ENCODE data around the gene MAP3K14. TPM values are rescaled to one million over a fixed set of nuclear protein-coding genes. Genes with fewer than 3 reads are reported as not detected.

MAP3K14 gene
- total RNA-seq, 1 experiment from 2014 or later = 10.0 TPM

- Mint-ChIP-seq H3K27me3 (ENCODE audit: insufficient read depth, unreplicated experiment) (no peaks in the 10 kb centered on the region), H3K27ac (ENCODE audit: unreplicated experiment) (no peak overlapping the region), H3K9me3 (ENCODE audit: unreplicated experiment) (no peaks in the 10 kb centered on the region), H3K36me3 (ENCODE audit: insufficient read depth, unreplicated experiment) (peaks cover 5% of the 10 kb centered on the region), H3K4me3 (ENCODE audit: unreplicated experiment) (no peak overlapping the region), H3K4me1 (ENCODE audit: low read depth, unreplicated experiment) (peaks cover 2% of the 10 kb centered on the region)
- Histone ChIP-seq H3K27me3 (replicated peaks; ENCODE audit: control insufficient read depth, insufficient read depth, low read length) (no peaks in the 10 kb centered on the region), H3K36me3 (ENCODE audit: control insufficient read depth, insufficient read depth, low read length) (no peaks in the 10 kb centered on the region), H3K4me3 (ENCODE audit: low read depth, low read length) (no peak overlapping the region), H3K9me3 (no peaks in the 10 kb centered on the region), H3K4me1 (no peaks in the 10 kb centered on the region)
- peak in 1 of 2 experiments; percentile 21 for DNase-seq
- intact Hi-C loops (cut with micrococcal nuclease; ENCODE audit: unreplicated experiment) = no loop called here
- POLR2A ChIA-PET = no interaction called here
- no TSS peak for BruUV-seq (replicated peaks)
- CTCF ChIA-PET = no interaction called here
- TF ChIP-seq CTCF (IDR thresholded peaks at IDR 0.05; ENCODE audit: insufficient read depth in 1 of 2, low read depth in 1 of 2, low read length in 1 of 2, severe bottlenecking in 1 of 2, unreplicated experiment in 1 of 2) = no peak
Measured at GRCh38 chr17:45336390-45337182, 19.8 kb upstream of the MAP3K14 start.

- H3K9me3 Mint-ChIP-seq (ENCODE audit: unreplicated experiment) = no peaks in the 10 kb centered on the region
- no peaks in the 10 kb centered on the region for H3K36me3 ChIP-seq (ENCODE audit: control insufficient read depth, insufficient read depth, low read length)
- H3K36me3 Mint-ChIP-seq (ENCODE audit: insufficient read depth, unreplicated experiment) = peaks cover 5% of the 10 kb centered on the region
- ChIA-PET POLR2A (no interaction called here), CTCF (no interaction called here)
- no peaks in the 10 kb centered on the region for H3K9me3 ChIP-seq
- intact Hi-C loops (cut with micrococcal nuclease; ENCODE audit: unreplicated experiment) = no loop called here
- H3K27me3 ChIP-seq (replicated peaks; ENCODE audit: control insufficient read depth, insufficient read depth, low read length) = no peaks in the 10 kb centered on the region
- H3K27ac Mint-ChIP-seq (ENCODE audit: unreplicated experiment) = no peak overlapping the region
- H3K4me3 ChIP-seq (ENCODE audit: low read depth, low read length) = no peak overlapping the region
- no TSS peak for BruUV-seq (replicated peaks)
- no peaks in the 10 kb centered on the region for H3K4me1 Mint-ChIP-seq (ENCODE audit: low read depth, unreplicated experiment)
- no peak for TF ChIP-seq CTCF (IDR thresholded peaks at IDR 0.05; ENCODE audit: insufficient read depth in 1 of 2, low read depth in 1 of 2, low read length in 1 of 2, severe bottlenecking in 1 of 2, unreplicated experiment in 1 of 2)
- H3K4me3 Mint-ChIP-seq (ENCODE audit: unreplicated experiment) = no peak overlapping the region
- no peaks in the 10 kb centered on the region for H3K4me1 ChIP-seq
- no peaks in the 10 kb centered on the region for H3K27me3 Mint-ChIP-seq (ENCODE audit: insufficient read depth, unreplicated experiment)
- peak in 1 of 2 experiments; percentile 2 for DNase-seq
Measured at GRCh38 chr17:45335721-45336120, 18.9 kb upstream of the MAP3K14 start.

- Mint-ChIP-seq H3K4me1 (ENCODE audit: low read depth, unreplicated experiment) (no peaks in the 10 kb centered on the region), H3K9me3 (ENCODE audit: unreplicated experiment) (no peaks in the 10 kb centered on the region), H3K27me3 (ENCODE audit: insufficient read depth, unreplicated experiment) (no peaks in the 10 kb centered on the region), H3K27ac (ENCODE audit: unreplicated experiment) (no peak overlapping the region), H3K4me3 (ENCODE audit: unreplicated experiment) (no peak overlapping the region), H3K36me3 (ENCODE audit: insufficient read depth, unreplicated experiment) (peaks cover 4% of the 10 kb centered on the region)
- no TSS peak for BruUV-seq (replicated peaks)
- POLR2A ChIA-PET = no interaction called here
- Histone ChIP-seq H3K36me3 (ENCODE audit: control insufficient read depth, insufficient read depth, low read length) (no peaks in the 10 kb centered on the region), H3K4me1 (no peaks in the 10 kb centered on the region), H3K4me3 (ENCODE audit: low read depth, low read length) (no peak overlapping the region), H3K9me3 (no peaks in the 10 kb centered on the region), H3K27me3 (replicated peaks; ENCODE audit: control insufficient read depth, insufficient read depth, low read length) (no peaks in the 10 kb centered on the region)
- DNase-seq = peak in 1 of 2 experiments; percentile 22
- CTCF ChIA-PET = interaction anchor here (0.6 kb wide), 1 partner anchor 292 kb away, joined by 3 read pairs; no protein-coding TSS in a partner anchor
- TF ChIP-seq CTCF (IDR thresholded peaks at IDR 0.05; ENCODE audit: insufficient read depth in 1 of 2, low read depth in 1 of 2, low read length in 1 of 2, severe bottlenecking in 1 of 2, unreplicated experiment in 1 of 2) = no peak
- intact Hi-C loops (cut with micrococcal nuclease; ENCODE audit: unreplicated experiment) = no loop called here
Measured at GRCh38 chr17:45334701-45335677, 18.2 kb upstream of the MAP3K14 start.

Data from Caco-2 (cell line).